B cell (primary cell): ENCODE results near the gene MRPL1. TPM values are rescaled to one million over a fixed set of nuclear protein-coding genes. Genes with fewer than 3 reads are reported as not detected.
"Not testable (repeated sequence)": the region's sequence is repeated elsewhere in the genome, so short reads cannot be mapped to it uniquely, and the experiment has no call there.

Experiments
- ATAC-seq: fragments of 200-7000 bp; cut with Tn5 transposase; one replicate; pipeline ENCODE4 v1.10.0; 2021; ENCODE audit warnings: low read depth, mild to moderate bottlenecking, moderate number of reproducible peaks, moderate library complexity
- CTCF ChIA-PET: fragments of 350-600 bp; sonication (Branson Sonifier 250); formaldehyde crosslinking; loops from one replicate; lab custom pipeline; 2021; ENCODE audit warnings: antibody characterized with exemption, inconsistent platforms; lab: Charles Lee
- POLR2A ChIA-PET: fragments of 350-600 bp; sonication (Branson Sonifier 250); formaldehyde crosslinking; loops from one replicate; lab custom pipeline; 2021; ENCODE audit warnings: antibody characterized with exemption; lab: Charles Lee
- DNase-seq: peaks from one replicate; pipeline ENCODE4 v3.0.0; 2013
- H2AFZ ChIP-seq: 2 replicates; pipeline ENCODE4 v1.6.1; 2012; ENCODE audit warnings: mild to moderate bottlenecking, low read depth, low read length; ENCODE audit not compliant: insufficient read depth, poor library complexity, severe bottlenecking
- H3K27ac ChIP-seq, 2 donors: 1 replicate in 1 of 2; 2 replicates in 1 of 2; pipeline ENCODE4 v1.5.1; 2012 to 2013; ENCODE audit warnings: low read length in 2 of 2, mild to moderate bottlenecking in 2 of 2, moderate library complexity in 1 of 2
- H3K27me3 ChIP-seq, 4 experiments: fragments of 200-600 bp in 1 of 4; sonication (generic) in 1 of 4; replicated peaks in 1 of 4; 1 replicate in 2 of 4; 2 replicates in 2 of 4; pipeline versions ENCODE4 v1.6.1 to v1.7.0; 2013 to 2016; ENCODE audit warnings: low read length in 3 of 4, mild to moderate bottlenecking in 2 of 4, mixed read lengths in 1 of 4, moderate library complexity in 1 of 4; ENCODE audit not compliant: insufficient read depth in 4 of 4, control insufficient read depth in 3 of 4; ENCODE audit errors: control extremely low read depth in 1 of 4
- H3K36me3 ChIP-seq, 2 experiments: replicated peaks in 1 of 2; 1 replicate in 1 of 2; 2 replicates in 1 of 2; pipeline versions ENCODE4 v1.6.1 to v1.7.1; 2013; ENCODE audit warnings: low read length in 1 of 2; ENCODE audit not compliant: insufficient read depth in 2 of 2, control insufficient read depth in 1 of 2; ENCODE audit errors: control extremely low read depth in 1 of 2, extremely low read depth in 1 of 2
- H3K4me1 ChIP-seq, 2 donors: fragments of 200-600 bp in 1 of 2; sonication (generic) in 1 of 2; 1 replicate in 1 of 2; 2 replicates in 1 of 2; pipeline versions ENCODE4 v1.5.1 to v1.6.1; 2013 to 2017; ENCODE audit warnings: low read length in 2 of 2; ENCODE audit not compliant: control insufficient read depth in 2 of 2, insufficient read depth in 2 of 2
- H3K4me2 ChIP-seq: replicated peaks from 2 replicates; pipeline ENCODE3; 2012; ENCODE audit warnings: mild to moderate bottlenecking, low read depth, low read length; ENCODE audit not compliant: poor library complexity, severe bottlenecking
- H3K4me3 ChIP-seq, 5 experiments: fragments of 200-600 bp in 1 of 5; sonication (generic) in 1 of 5; 1 replicate in 3 of 5; 2 replicates in 2 of 5; pipeline versions ENCODE4 v1.5.1 to v1.7.0; 2011 to 2016; ENCODE audit warnings: low read length in 4 of 5, mild to moderate bottlenecking in 4 of 5, low read depth in 2 of 5, control low read depth in 1 of 5, moderate library complexity in 1 of 5; ENCODE audit not compliant: insufficient read depth in 1 of 5; ENCODE audit errors: control extremely low read depth in 1 of 5, extremely low read depth in 1 of 5
- H3K79me2 ChIP-seq: fragments of 200-600 bp; sonication (generic); one replicate; pipeline ENCODE4 v1.6.0; 2016; ENCODE audit warnings: low read length; ENCODE audit not compliant: control insufficient read depth, insufficient read depth
- H3K9ac ChIP-seq: fragments of 200-600 bp; sonication (generic); 2 replicates; pipeline ENCODE4 v1.6.1; 2017; ENCODE audit warnings: mild to moderate bottlenecking, low read length, moderate library complexity
- H3K9me3 ChIP-seq, 3 donors: one replicate each; pipeline versions ENCODE4 v1.6.1 to v1.7.1; 2013; ENCODE audit warnings: low read length in 2 of 3; ENCODE audit not compliant: control insufficient read depth in 2 of 3, insufficient read depth in 1 of 3; ENCODE audit errors: control extremely low read depth in 1 of 3
- H4K20me1 ChIP-seq: 2 replicates; pipeline ENCODE4 v1.6.0; 2012; ENCODE audit warnings: mild to moderate bottlenecking, low read length; ENCODE audit not compliant: insufficient read depth, control insufficient read depth, poor library complexity, severe bottlenecking
- H3K27ac Mint-ChIP-seq: one replicate; pipeline ENCODE4 v1.8.0; 2021; ENCODE audit warnings: mixed read lengths
- H3K27me3 Mint-ChIP-seq: one replicate; pipeline ENCODE4 v1.8.0; 2021; ENCODE audit warnings: mixed read lengths
- H3K4me1 Mint-ChIP-seq: one replicate; pipeline ENCODE4 v1.8.0; 2021; ENCODE audit warnings: mixed read lengths
- H3K4me3 Mint-ChIP-seq: one replicate; pipeline ENCODE4 v1.8.0; 2021; ENCODE audit warnings: mixed read lengths
- H3K9me3 Mint-ChIP-seq: one replicate; pipeline ENCODE4 v1.8.0; 2022; ENCODE audit warnings: mixed read lengths; ENCODE audit not compliant: insufficient read depth
- CTCF ChIP-seq: fragments of 200-600 bp; IDR thresholded peaks from one replicate; pipeline ENCODE4 v1.8.0; 2022; ENCODE audit warnings: antibody characterized with exemption, mild to moderate bottlenecking
- EZH2 ChIP-seq: IDR thresholded peaks from 2 replicates; pipeline ENCODE4 v1.6.1; 2012; ENCODE audit warnings: borderline replicate concordance, low read depth, mild to moderate bottlenecking, moderate library complexity, low read length; ENCODE audit not compliant: insufficient read depth, poor library complexity, severe bottlenecking
- WGBS: methylation state at CpG from one replicate; pipeline ENCODE4 v1.1.5; 2013; ENCODE audit warnings: missing lambda C conversion rate; ENCODE audit not compliant: insufficient coverage; 5-methylcytosine and 5-hydroxymethylcytosine counted together
- intact Hi-C: fragments of 100-400 bp; cut with micrococcal nuclease; formaldehyde crosslinking; loops from one replicate; pipeline ENCODE4 v1.10.0; 2022
- polyA plus RNA-seq: library from polyadenylated mRNA; depleted of rRNA; stranded (reverse); fragments of >200 nt; gene quantifications from 2 replicates; pipeline ENCODE4 v1.2.3, GENCODE V29; 2012
- total RNA-seq, 2 donors: library from RNA; stranded (reverse); fragments of 120-200 nt in 1 of 2; gene quantifications; 1 replicate in 1 of 2; 2 replicates in 1 of 2; pipeline versions ENCODE4 v1.2.3 to v1.2.4, GENCODE V29; 2013 to 2022

Gene MRPL1
- total and polyA plus RNA-seq, 2 donors (not counting 1 experiment from before 2014, with no cell fraction given), result 22.3 to 23.3 TPM

GRCh38 chr4:77938560-77938959, 75.9 kb downstream of the MRPL1 start:
- TF ChIP-seq CTCF (no peak), EZH2 (no peak)
- POLR2A ChIA-PET, result no interaction called here
- no CpG with 5 or more reads among the region's 1 CpG for WGBS
- Histone ChIP-seq H3K4me2 (no peak overlapping the region), H4K20me1 (no peaks in the 10 kb centered on the region), H3K27ac (no peak overlapping the region), H3K4me1 (no peaks in the 10 kb centered on the region), H3K9me3 (peaks cover 0 to 3% (median 0%) of the 10 kb centered on the region in 3 donors), H3K27me3 (no peaks in the 10 kb centered on the region), H3K4me3 (no peak overlapping the region), H3K9ac (no peak overlapping the region), H3K79me2 (no peaks in the 10 kb centered on the region), H2AFZ (no peak overlapping the region), H3K36me3 (peaks cover 0 to 3% of the 10 kb centered on the region in 2 experiments)
- Mint-ChIP-seq H3K27me3 (no peaks in the 10 kb centered on the region), H3K9me3 (peaks cover 6% of the 10 kb centered on the region), H3K27ac (no peak overlapping the region), H3K4me3 (no peak overlapping the region), H3K4me1 (no peaks in the 10 kb centered on the region)
- no peak for ATAC-seq
- intact Hi-C loops, result no loop called here
- CTCF ChIA-PET, result no interaction called here
- DNase-seq, result no peak

- H3K79me2 ChIP-seq, H3K4me2 ChIP-seq, H4K20me1 ChIP-seq, H3K4me3 Mint-ChIP-seq, H3K4me1 Mint-ChIP-seq, intact Hi-C loops, H3K27me3 Mint-ChIP-seq, DNase-seq, ATAC-seq, H3K4me1 ChIP-seq, POLR2A ChIA-PET, CTCF ChIA-PET, H3K27ac ChIP-seq, H3K9ac ChIP-seq, H3K9me3 Mint-ChIP-seq, H3K27ac Mint-ChIP-seq, H2AFZ ChIP-seq, H3K4me3 ChIP-seq, H3K27me3 ChIP-seq, H3K9me3 ChIP-seq: not testable (repeated sequence)
- WGBS, result 100% methylated on average over 1 of the region's 10 CpGs
- H3K36me3 ChIP-seq, result peaks cover 4 to 11% of the 10 kb centered on the region in 2 experiments
Measured at GRCh38 chr4:77945929-77946328, 83.3 kb downstream of the MRPL1 start.
